NCI-H69 (cell line): ENCODE results near the gene PODNL1.

Experiments used
- DNase-seq: peaks from one replicate; lab custom pipeline; 2025; lab: John Stamatoyannopoulos, UW

Gene PODNL1

GRCh38 chr19:13892870-13893269 lies 45.3 kb downstream of the PODNL1 start:
- DNase-seq, result no peak

GRCh38 chr19:13890136-13890535 lies 48.1 kb downstream of the PODNL1 start:
- DNase-seq, result peak; percentile 18

- DNase-seq, result peak; percentile 98
Measured at GRCh38 chr19:13888281-13888680, 49.9 kb downstream of the PODNL1 start.

GRCh38 chr19:13887517-13887916 lies 50.7 kb downstream of the PODNL1 start:
- peak; percentile 29 for DNase-seq

GRCh38 chr19:13887018-13887436 lies 51.2 kb downstream of the PODNL1 start:
- peak; percentile 29 for DNase-seq

GRCh38 chr19:13885826-13886365 lies 52.3 kb downstream of the PODNL1 start:
- DNase-seq, result no peak

GRCh38 chr19:13884726-13885591 lies 53.3 kb downstream of the PODNL1 start:
- peak; percentile 92 for DNase-seq

DNA sequence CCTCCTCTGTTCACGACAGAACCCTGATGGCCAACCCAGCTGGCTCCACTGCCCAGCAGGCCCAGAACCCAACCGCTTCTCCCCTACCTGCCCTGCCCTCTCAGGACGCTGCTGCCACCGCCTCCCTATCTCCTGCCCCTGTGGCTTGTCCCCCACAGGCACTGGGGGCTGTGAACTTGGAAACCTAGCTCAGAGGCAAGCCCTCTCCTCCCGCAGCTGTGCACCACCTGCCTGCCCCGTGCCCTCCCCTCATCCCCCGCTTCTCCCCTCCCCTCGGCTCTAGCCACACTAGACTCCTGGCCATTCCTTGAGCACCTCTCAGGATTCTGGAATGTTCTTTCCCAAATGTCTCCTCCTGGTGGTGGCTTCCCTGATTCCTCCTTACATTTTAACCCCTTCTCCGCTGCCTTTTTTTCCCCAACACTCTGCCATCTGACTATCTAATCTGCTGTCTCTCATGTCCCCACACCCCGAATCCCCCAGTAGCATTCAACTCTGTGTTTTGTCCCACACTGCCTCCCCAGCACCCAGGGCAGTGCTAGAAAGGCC lies 54.6 kb downstream of the PODNL1 start:
- DNase-seq, result peak; percentile 54

DNA sequence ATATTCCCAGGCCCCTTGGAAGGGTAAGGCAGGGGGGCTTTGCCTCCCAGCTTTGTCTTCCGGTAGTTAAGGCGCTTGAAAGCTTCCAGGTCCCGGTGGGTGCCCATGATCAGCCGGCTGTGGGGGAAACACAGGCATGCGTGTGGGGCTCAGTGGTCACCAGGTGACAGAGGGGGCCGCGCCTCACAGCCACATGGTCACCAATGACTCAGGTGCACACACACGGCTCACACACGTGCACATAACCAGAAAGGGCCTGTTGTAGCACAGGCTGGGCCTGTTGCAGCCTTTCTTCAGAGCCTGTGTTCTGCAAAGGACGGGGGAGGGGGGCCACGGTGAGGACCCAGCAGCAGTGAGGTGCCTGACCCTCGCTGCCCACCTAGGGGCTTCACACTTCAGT lies 55.4 kb downstream of the PODNL1 start:
- DNase-seq, result no peak

GRCh38 chr19:13882419-13882795 lies 55.8 kb downstream of the PODNL1 start:
- DNase-seq, result no peak

GRCh38 chr19:13881692-13882418 lies 56.4 kb downstream of the PODNL1 start:
- peak; percentile 27 for DNase-seq

DNA sequence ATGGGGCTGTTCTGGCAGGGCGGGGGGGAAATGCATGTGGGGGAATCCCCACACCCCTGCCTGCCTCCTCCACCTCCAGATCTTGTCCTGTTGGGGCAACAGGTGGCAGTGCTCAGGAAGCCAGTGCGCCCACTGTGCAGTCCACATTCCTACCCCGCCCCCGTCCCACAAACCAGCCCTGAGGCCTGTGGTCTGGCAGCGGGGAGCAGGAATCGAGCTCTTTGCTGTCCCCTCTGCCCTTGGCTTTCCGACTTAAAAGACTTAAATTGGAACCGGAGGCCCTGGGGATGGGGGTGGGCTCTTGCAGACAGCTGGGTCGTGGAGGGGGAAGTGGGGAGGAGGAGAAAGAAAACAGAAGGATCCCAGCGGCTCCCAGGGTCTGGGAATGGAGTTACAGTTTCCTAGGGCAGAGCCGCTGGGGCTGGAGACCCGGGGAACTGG lies 56.9 kb downstream of the PODNL1 start:
- peak; percentile 68 for DNase-seq
